HG03558 (cell line): ENCODE data around the gene SSRP1.

Experiments
- ATAC-seq: cut with Tn5 transposase; IDR thresholded peaks from one replicate; pipeline ENCODE4 v1.9.1; 2021; ENCODE audit warnings: moderate number of reproducible peaks; ENCODE audit not compliant: unreplicated experiment; ENCODE audit errors: extremely low read depth

SSRP1 gene

DNA sequence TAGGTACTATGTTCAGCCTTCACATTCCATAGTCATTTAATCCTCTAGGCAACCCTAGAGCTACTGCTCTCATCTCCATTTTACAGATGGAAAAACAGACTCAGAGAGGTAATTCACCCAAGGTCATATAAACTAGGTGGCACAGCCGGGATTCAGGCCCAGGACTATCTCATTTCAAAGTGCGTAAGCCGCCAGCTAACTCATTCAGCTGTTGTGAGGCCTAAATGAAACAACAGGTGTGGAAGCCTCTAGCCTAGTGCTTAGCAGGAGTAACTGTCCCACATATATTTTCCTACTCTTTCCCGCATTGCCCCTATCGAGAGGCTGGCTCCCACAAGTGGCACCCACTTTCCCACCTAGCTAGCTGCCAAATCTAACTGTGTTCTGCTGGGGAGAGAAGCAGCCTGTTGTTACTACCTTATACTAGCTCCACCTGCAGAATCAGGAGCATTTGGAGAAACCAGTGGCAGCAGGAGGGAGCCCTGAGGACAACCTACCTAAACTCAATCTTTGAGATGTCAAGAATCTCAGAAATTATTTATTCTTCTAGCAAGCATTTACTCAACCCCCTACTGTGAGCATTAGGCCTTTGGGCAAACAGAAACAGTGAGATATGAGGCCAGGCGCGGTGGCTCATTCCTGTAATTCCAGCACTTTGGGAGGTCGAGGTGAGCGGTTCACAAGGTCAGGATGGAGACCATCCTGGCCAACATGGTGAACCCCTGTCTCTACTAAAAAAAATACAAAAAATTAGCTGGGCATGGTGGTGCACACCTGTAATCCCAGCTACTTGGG, 24.4 kb upstream of the SSRP1 start:
- ATAC-seq: no peak

DNA sequence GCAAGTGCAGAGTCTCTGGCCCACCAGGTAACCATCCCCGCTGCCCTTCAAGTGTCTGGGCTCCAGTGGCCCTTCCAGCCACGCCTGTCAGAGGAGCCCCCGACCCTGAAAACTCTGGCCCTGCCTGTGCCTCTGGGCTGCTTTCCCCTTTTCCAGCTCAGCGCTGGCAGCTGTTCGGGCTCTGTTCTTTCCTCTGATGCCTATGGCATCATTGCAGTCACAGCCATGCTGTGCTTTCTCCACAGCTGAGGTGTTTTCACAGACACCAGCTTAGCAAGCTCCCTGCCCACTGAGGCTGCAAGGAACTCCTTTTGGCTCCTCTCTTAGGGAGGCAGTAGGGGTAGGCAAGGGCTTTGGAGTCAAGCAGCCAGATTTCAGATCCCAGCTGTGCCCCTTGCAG, 23.7 kb upstream of the SSRP1 start:
- ATAC-seq: no peak

DNA sequence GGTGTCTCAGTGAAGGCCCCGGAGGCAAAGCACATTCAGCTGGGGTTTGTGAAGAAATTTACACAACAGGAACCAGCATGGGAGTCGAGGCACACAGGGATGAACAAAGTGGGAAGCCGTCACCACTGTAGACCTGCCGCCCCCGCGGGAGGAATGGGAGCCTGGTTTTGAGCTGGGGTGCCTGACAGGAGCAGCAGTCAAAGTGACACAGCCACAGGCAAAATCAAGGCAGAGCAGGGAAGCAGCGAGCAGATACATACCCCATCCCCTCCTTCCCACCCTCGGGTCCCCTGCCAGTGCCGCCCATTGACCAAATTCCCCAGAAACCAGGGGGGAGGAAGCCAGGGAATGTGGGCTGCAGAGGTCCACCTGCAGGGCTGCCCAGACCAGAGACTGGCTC, 23.3 kb upstream of the SSRP1 start:
- no peak for ATAC-seq

DNA sequence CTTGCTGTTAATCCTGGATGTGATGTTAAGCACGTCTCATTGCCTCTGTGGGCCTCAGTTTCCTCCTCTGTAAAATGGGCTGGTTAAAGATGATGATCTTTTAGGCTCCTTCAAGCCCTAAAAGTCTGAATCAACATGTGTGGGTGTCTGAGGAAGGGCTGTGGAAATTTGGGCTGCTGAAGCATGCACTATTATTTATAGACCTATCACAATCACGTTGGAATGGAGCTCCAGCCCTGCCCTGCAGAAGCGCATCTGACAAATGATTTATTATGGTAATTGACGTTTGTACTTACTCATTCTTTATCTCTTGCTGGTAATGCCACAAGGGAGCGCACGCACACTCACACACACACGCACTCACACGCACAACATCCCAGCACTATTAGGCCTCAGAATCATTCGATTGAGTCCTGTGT, 22.9 kb upstream of the SSRP1 start:
- no peak for ATAC-seq

DNA sequence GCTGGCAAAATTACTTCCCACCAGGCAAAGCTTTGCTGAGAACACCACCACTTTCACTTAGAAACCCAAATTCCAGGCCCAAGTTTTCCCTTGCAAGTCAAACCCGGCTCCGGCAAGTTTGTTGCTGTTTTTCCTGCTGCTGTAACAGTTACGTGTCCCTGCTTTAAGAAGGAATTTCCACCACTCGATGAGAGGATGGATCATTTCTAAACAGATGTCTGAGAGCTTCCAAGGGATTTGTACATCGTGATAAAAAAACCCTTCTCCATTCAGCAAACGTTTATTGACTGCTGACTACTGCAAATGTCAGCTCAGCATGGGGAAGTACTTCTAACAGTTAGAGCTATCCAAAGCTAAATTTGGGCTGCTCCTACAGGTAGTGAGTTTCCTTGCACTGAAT, 22.2 kb upstream of the SSRP1 start:
- no peak for ATAC-seq

GRCh38 chr11:57357310-57357709, 21.6 kb upstream of the SSRP1 start:
- no peak for ATAC-seq

DNA sequence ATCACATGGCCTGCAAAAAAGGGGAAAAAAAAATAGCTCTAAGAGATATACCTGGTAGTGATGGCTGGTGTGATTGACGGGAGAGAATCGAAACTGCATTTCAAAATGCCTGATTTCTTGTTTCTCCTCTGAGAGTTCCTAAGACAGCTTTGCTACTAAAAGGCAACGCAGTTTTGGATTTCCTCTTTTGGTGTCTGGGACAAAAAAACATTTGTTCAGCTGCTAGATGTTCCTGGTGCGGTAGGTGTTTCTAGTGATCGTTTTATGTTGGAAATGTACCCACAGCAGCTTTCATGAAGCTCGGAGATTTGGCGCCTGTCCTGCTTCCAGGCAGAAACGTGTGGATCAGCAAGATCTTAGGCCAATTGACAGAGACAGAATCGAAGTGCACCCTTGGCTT, 20.6 kb upstream of the SSRP1 start:
- no peak for ATAC-seq

GRCh38 chr11:57354699-57355098, 19.0 kb upstream of the SSRP1 start:
- no peak for ATAC-seq

DNA sequence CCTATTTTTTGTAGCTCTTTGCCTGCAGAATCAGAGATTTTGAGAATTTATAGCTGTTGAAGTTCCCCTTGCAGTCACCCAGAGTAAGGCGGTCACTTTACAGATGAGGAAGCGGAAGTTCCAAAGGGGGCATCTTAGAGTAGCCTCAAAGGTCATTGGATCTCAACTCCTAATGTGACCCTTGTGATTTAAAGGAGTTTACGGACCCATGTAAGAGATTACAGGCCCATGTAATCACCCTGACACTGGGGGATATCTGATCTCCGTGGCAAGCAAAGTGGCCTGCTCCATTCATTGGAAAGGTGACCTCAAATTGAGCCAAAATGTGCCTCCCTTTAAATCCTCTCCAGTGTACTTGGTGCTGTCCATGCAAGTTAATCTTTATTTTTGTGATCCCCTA, 18.2 kb upstream of the SSRP1 start:
- ATAC-seq: no peak

- no peak for ATAC-seq
These were observed 17.8 kb upstream of the SSRP1 start for GRCh38 chr11:57353446-57353845.

DNA sequence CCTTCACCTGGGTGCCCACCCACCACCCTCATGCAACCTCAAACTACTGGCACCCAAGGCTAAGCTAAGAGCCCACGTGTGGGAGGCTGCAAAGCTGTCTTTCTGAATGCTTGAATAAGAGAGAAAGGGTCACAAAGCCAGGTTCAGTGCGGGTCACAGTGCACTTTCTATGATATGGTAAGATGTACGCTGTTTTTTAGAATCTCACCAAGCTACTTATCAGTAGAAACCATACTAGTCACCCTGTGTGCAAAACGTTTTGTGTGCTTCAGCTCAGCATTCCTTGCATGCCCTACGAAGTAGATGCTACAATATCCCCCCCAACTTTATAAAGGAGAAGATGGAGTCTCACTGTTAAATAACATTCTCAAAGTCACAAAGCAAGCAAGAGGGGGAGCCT, 17.3 kb upstream of the SSRP1 start:
- no peak for ATAC-seq

- ATAC-seq: no peak
These were observed 14.0 kb upstream of the SSRP1 start for GRCh38 chr11:57349491-57350274.

- ATAC-seq: no peak
These were observed 13.1 kb upstream of the SSRP1 start for GRCh38 chr11:57348636-57349313.

DNA sequence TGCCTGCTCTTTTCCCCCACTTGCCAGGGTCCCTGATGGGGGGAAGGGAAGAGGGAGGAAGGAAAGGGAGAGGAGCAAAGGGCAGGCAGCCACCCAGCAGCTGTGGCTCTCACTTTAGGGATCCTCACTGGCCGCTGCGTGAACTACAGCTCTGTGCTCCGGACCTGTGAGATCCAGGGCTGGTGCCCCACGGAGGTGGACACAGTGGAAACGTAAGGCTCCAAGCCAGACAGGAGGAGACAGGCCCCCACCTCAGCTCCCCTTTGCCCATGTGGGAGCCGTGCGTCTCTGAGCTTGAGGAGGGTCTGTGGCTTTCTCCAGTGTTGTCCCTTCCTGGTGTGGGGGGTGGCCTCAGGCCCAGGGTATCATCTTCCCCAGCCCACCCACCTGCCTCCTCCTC, 12.4 kb upstream of the SSRP1 start:
- no peak for ATAC-seq

DNA sequence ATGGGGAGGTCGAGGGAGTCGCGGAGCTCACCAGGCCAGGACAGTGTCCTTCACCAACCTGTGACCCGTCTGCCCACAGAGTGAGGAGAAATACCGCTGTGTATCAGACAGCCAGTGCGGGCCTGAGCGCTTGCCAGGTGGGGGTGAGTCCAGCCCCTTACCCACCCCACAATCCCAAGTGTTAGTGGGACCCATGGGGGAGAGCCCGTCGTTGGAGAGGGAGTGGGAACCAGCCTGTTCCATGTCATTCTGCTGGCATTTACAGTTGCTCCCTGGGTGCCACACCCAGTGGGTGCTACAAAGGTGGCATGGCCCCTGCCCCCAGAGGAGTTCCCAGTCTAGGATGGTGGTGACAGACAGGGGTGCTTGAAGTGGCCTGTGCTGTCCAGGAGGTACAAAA, 11.6 kb upstream of the SSRP1 start:
- ATAC-seq: no peak

GRCh38 chr11:57345555-57346211, 10.0 kb upstream of the SSRP1 start:
- no peak for ATAC-seq

GRCh38 chr11:57344826-57345225, 9.1 kb upstream of the SSRP1 start:
- no peak for ATAC-seq

DNA sequence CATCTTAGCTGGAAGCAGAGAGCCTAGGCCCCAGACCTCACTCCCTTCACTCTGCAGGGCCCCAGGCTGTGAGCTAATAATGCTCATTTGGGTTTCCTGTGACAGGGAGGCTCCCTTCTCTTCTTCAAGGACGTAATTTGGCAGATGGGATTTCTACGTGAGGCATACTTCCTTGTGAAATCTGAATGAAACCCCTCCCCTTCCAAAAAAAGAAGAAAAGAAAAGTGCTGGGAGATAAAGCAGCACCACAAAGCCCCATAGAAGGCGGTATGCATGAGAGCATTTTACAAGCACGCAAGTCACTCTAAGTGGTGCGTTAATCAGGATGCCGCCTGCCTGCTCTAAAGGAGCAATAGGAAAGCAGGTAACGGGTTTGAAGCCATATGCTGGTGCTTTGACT, 8.1 kb upstream of the SSRP1 start:
- no peak for ATAC-seq

- no peak for ATAC-seq
These were observed 7.0 kb upstream of the SSRP1 start for GRCh38 chr11:57342702-57343101.

DNA sequence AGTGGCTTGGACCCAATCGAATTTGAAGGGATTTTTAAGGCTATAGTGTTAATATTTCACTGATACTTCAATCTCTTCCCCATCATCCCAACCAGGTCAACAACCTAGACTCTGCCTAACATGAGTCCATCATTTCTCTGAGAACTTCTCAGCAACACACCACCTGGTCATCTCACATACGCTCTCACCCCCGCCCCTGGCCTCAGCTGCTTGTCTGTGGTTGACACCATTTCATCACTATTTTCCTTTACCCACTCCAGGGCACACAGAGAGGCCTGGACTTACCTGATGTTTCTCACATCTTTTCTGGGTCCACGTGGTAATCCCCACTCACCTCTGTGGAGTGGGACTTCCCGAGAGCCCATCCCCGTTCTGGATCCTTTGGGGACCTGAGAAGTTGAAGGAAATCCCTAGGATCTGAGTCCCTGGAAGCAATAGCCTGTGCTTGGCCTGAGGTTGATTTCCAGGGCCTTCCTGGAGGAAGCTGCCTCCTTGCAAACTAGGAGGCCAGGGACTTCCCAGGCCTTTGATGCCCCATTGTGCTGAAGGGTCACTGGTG, 5.6 kb upstream of the SSRP1 start:
- ATAC-seq: no peak
